Stomach smooth muscle (tissue), 2 donors: ENCODE measurements around the gene EIF2S2.
"Not testable (repeated sequence)": the region's sequence is repeated elsewhere in the genome, so short reads cannot be mapped to it uniquely, and the experiment has no call there.

Experiments
- H3K27ac ChIP-seq: one replicate; pipeline ENCODE4 v1.7.0; 2013; ENCODE audit warnings: mild to moderate bottlenecking, low read length, inconsistent platforms
- H3K27me3 ChIP-seq, 2 donors: one replicate each; pipeline ENCODE4 v1.7.0; 2013; ENCODE audit warnings: low read length in 2 of 2; ENCODE audit not compliant: insufficient read depth in 2 of 2, control insufficient read depth in 1 of 2
- H3K36me3 ChIP-seq, 2 donors: one replicate each; pipeline ENCODE4 v1.7.0; 2013; ENCODE audit warnings: low read length in 2 of 2; ENCODE audit not compliant: control insufficient read depth in 2 of 2, insufficient read depth in 2 of 2
- H3K4me1 ChIP-seq: one replicate; pipeline ENCODE4 v1.7.0; 2013; ENCODE audit warnings: low read length; ENCODE audit not compliant: control insufficient read depth, insufficient read depth
- H3K4me3 ChIP-seq, 2 donors: one replicate each; pipeline ENCODE4 v1.7.0; 2013; ENCODE audit warnings: low read length in 2 of 2
- H3K9ac ChIP-seq, 2 donors: one replicate each; pipeline ENCODE4 v1.7.0; 2013; ENCODE audit warnings: low read length in 2 of 2, mild to moderate bottlenecking in 1 of 2
- H3K9me3 ChIP-seq, 2 donors: one replicate each; pipeline ENCODE4 v1.7.0; 2013; ENCODE audit warnings: low read length in 2 of 2; ENCODE audit not compliant: control insufficient read depth in 2 of 2
- donor health status: healthy.
- donor health status: Pancreatic carcinoma.

EIF2S2 gene, protein sequence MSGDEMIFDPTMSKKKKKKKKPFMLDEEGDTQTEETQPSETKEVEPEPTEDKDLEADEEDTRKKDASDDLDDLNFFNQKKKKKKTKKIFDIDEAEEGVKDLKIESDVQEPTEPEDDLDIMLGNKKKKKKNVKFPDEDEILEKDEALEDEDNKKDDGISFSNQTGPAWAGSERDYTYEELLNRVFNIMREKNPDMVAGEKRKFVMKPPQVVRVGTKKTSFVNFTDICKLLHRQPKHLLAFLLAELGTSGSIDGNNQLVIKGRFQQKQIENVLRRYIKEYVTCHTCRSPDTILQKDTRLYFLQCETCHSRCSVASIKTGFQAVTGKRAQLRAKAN

DNA sequence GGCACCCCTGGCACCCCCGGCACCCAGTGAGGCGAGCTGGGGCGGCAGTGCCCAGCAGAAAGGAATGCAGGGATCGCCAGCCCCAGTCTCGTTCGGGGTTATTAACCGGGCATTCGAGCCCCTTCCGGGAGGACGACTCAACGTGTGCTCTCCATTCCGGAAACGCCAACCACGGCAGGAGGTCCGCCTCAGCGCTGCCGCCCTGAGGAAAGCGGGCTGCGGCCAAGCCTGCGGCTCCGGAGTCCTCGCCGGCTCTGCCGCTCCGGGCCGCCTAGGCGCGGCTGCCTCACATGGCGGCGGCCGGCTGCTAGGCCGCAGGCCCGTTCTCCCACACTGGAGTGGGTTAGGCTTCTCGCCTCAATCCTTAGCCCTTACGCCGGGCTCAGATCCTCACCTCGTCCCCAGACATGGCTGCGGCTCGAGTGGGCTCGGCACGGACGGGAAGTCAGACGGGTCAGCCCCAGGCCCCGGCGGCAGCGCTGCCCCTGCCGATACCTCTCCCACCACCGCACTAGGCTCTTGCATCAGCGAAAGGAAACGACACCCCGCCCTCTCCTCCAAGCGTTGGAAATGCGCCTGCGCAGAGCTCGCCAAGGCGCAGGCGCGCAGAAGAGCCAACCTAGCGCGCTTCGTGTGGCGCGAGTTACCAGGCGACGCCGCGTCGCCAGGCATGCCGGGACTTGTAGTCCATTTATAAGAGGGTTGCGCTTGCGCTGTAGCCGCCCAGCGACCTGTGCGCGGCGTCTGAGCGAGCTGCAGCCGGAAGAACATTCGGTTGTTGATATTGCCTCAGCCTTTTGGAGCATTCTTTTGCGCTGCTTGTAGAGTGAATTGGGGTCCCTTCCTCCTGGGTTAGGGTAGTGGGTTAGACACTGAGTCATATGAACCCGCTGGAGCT, at the start of gene EIF2S2:
Gene EIF2S2, minus strand, starts transcription at position 542 of the 898 bp plus-strand sequence. Its CDS starts 133 bp downstream, at position 409.
- Histone ChIP-seq H3K36me3 (peaks cover 3% of the 10 kb centered on the region in 2 donors), H3K4me3 (peak within 1 kb of the TSS; percentile 76 to 95), H3K9ac (peak within 1 kb of the TSS; percentile 95 to 97), H3K9me3 (no peaks in the 10 kb centered on the region), H3K27me3 (no peaks in the 10 kb centered on the region), H3K4me1 (peaks cover 17% of the 10 kb centered on the region), H3K27ac (peak within 1 kb of the TSS; percentile 91)

DNA sequence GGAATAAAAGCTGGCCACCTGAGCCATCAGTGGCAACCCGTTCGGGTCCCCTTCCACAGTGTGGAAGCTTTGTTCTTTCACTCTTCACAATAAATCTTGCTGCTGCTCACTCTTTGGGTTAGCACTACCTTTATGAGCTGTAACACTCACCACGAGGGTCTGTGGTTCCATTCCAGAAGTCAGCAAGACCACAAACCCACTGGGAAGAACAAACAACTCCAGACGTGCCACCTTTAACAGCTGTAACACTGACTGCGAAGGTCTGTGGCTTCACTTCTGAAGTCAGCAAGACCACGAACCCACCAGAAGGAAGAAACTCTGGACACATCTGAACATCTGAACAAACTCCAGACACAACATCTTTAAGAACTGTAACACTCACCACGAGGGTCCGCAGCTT, 45.7 kb upstream of the EIF2S2 start:
- H3K27ac ChIP-seq, H3K9ac ChIP-seq, H3K4me3 ChIP-seq, H3K9me3 ChIP-seq, H3K27me3 ChIP-seq, H3K4me1 ChIP-seq, H3K36me3 ChIP-seq: not testable (repeated sequence)

DNA sequence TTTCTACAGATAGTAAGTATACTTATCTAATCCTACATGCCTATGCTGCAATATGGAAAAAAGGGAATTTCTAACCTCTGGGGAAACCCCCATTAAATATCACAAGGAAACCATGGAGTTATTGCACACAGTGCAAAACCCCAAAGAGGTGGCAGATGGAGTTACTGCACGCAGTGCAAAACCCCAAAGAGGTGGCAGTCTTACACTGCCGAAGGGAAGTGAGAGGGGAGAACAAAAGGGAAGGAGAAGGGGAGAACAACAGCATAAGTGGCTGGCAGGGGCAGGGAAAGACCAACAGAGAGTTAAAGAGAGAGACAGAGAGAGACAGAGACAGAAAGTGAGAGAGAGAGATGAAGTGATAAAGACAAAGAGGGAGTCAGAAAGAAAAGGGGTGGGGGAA, 43.8 kb upstream of the EIF2S2 start:
- Histone ChIP-seq H3K4me1 (no peaks in the 10 kb centered on the region), H3K9me3 (no peaks in the 10 kb centered on the region), H3K9ac (no peak overlapping the region), H3K27ac (no peak overlapping the region), H3K27me3 (no peaks in the 10 kb centered on the region), H3K4me3 (no peak overlapping the region), H3K36me3 (no peaks in the 10 kb centered on the region)

DNA sequence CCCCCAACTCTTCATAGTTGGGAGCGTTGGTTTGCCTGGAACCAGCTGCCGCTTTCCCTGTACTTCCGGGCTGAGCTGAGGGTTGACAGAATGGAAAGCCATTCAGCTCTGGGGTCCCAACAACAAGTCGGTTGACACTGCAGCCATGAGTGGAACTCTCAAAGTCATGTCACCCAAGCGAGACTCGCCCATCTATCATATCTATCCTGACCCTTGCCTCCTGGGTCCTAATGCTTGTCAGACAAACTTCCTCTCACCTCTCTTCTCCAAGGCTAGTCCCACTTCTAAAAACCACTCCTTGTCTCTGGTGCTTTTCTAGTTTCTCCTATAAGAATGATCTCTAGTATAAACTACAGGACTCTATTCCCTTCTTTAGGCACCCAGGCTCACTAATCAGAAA, 41.1 kb upstream of the EIF2S2 start:
- H3K4me1 ChIP-seq, H3K4me3 ChIP-seq, H3K36me3 ChIP-seq, H3K9me3 ChIP-seq, H3K9ac ChIP-seq, H3K27ac ChIP-seq, H3K27me3 ChIP-seq: not testable (repeated sequence)

DNA sequence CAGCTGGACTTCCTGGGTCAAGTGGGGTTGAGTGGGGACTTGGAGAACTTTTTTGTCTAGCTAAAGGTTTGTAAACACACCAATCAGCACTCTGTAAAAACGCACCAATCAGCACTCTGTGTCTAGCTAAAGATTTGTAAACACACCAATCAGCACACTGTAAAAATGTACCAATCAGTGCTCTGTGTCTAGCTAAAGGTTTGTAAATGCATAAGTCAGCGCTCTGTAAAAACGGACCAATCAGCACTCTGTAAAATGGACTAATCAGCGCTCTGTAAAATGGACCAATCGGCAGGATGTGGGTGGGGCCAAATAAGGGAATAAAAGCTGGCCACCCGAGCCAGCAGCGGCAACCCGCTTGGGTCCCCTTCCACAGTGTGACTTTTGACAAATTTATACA, 40.0 kb upstream of the EIF2S2 start:
- not testable (repeated sequence) for H3K4me1 ChIP-seq, H3K9ac ChIP-seq, H3K4me3 ChIP-seq, H3K27ac ChIP-seq, H3K9me3 ChIP-seq, H3K36me3 ChIP-seq, H3K27me3 ChIP-seq

DNA sequence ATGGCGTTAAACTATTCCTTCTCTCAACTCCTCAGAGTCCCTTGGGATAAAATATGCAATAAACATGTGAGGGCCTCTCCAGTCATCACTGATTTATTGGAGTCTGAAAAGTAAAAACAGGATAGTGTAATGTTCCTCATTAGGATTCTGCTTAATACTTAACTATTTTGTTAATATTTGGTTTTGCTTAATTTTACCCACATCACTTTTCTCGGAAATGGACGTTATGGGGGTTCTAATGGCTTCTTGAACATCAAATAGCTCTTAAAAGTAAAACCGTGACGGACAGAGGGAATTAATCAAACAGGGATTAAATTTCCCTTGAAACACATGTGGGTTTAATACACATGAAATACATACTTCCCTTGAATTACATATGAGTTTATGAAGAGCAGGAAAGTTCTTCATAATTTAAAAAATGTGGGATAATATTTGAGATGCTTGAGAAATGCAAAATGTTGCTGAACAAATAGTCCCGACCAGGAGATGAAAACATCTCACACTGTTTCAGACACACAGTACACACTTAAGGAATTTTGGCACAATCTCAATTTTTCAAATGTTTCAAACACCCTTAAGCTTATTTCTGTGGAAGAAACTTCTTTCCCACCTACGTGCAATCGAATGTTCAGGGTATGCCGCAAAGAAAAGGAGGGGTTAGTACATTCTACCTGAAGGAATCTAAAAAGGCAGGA, 38.4 kb upstream of the EIF2S2 start:
- H3K4me3 ChIP-seq = no peak overlapping the region
- peaks cover 0 to 3% of the 10 kb centered on the region in 2 donors for H3K27me3 ChIP-seq
- no peaks in the 10 kb centered on the region for H3K9me3 ChIP-seq
- H3K4me1 ChIP-seq = no peaks in the 10 kb centered on the region
- H3K27ac ChIP-seq = no peak overlapping the region
- H3K9ac ChIP-seq = no peak overlapping the region
- no peaks in the 10 kb centered on the region for H3K36me3 ChIP-seq

DNA sequence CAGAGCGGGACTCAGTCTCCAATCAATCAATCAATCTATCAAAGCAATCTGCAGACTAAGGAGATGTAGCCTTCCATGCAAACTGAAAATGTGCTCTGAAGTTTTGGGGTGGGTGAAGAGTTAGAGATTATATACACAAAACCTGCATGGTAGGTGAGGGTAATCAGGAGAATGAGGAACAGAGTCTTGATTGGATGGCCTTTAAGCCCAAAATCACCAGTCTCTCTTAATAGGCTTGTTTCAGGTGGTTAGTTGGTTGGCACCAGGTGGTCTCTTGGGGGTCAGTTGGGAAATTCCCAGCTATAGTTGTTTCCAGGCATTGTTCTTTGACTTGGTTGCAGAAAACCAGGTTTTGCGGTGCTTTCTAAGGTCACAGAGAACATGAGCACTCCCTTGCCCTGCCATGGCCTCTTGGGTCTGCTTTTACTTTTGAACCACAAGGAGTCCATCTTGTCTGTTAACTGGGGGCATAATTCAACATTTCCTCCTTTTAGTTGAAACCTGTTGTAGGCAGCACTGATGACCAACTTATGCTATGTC, 33.3 kb upstream of the EIF2S2 start:
- Histone ChIP-seq H3K36me3 (no peaks in the 10 kb centered on the region), H3K27me3 (peaks cover 0 to 9% of the 10 kb centered on the region in 2 donors), H3K9me3 (no peaks in the 10 kb centered on the region), H3K9ac (no peak overlapping the region), H3K27ac (no peak overlapping the region), H3K4me1 (no peaks in the 10 kb centered on the region), H3K4me3 (no peak overlapping the region)

DNA sequence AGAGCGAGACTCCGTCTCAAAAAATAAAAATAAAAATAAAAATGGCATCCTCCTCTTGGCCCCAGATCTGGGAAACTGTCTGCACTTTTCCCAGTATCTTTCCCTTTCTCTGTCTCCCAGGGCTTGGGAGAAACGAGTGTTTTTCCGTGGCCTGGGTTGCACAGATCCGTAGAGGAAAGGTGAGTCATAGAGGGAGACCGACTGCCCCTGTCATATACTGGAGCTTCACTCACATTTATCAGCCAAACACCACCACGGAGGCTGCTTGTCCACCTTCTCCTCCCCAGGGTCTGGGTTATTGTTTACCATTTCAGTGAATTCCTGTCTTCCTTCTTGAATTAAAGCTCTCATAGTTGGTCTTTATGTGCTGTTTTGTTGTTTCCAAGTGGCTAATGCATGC, 31.9 kb upstream of the EIF2S2 start:
- H3K27me3 ChIP-seq = peaks cover 0 to 9% of the 10 kb centered on the region in 2 donors
- H3K9me3 ChIP-seq = no peaks in the 10 kb centered on the region
- H3K4me3 ChIP-seq = no peak overlapping the region
- no peak overlapping the region for H3K27ac ChIP-seq
- no peak overlapping the region for H3K9ac ChIP-seq
- H3K4me1 ChIP-seq = no peaks in the 10 kb centered on the region
- no peaks in the 10 kb centered on the region for H3K36me3 ChIP-seq

DNA sequence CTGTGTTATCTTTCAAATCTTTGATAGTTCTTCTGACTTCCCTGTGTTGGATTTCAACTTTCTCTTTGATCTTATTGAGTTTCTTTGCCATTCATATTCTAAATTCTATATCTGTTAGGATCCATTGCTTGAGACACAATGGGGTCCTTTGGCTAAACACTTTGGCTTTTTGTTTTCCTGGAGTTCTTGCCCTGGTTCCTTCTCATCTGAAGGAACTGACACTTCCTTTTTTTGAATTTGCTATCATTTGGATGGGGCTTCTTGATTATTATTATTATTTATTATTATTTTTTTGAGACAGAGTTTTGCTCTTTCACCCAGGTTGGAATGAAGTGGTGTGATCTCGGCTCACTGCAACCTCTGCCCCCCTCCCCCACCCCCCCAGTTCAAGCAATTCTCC, 30.1 kb upstream of the EIF2S2 start:
- Histone ChIP-seq H3K36me3 (no peaks in the 10 kb centered on the region), H3K9me3 (no peaks in the 10 kb centered on the region), H3K9ac (no peak overlapping the region), H3K27me3 (peaks cover 0 to 9% of the 10 kb centered on the region in 2 donors), H3K4me3 (no peak overlapping the region), H3K27ac (no peak overlapping the region), H3K4me1 (no peaks in the 10 kb centered on the region)

DNA sequence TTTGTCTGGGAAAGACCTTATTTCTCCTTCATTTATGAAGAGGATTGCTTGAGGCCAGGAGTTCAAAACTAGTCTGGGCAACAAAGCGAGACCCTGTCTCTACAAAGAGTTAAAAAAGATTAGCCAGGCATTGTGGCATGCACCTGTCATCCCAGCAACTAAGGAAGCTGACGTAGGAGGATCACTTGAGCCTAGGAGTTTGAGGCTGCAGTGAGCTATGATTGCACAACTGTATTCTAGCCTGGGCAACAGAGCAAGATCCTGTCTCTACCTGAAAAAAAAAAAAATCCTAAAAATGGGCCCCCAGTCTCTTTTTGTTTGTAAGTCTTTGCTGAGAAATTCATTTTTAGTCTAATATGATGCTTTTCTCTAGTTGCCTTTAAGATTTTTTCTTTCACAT, 29.2 kb upstream of the EIF2S2 start:
- Histone ChIP-seq H3K36me3 (no peaks in the 10 kb centered on the region), H3K4me1 (no peaks in the 10 kb centered on the region), H3K9me3 (no peaks in the 10 kb centered on the region), H3K4me3 (no peak overlapping the region), H3K27ac (no peak overlapping the region), H3K9ac (no peak overlapping the region), H3K27me3 (peaks cover 0 to 9% of the 10 kb centered on the region in 2 donors)
